T-helper 2 cell treated with Interferon-gamma antibody and Interleukin-4, amounts not matched to agents 100 ng/mL and 5 ng/mL, for 36 hours (primary cell): ENCODE results near the gene SCAMP5. TPM values are rescaled to one million over a fixed set of nuclear protein-coding genes. Genes with fewer than 3 reads are reported as not detected.

ENCODE experiments used
- intact Hi-C: fragments of 100-400 bp; cut with micrococcal nuclease; formaldehyde crosslinking; loops from one replicate; pipeline ENCODE4 v1.15.1; 2023
- total RNA-seq: library from RNA; stranded (reverse); gene quantifications from 2 replicates; pipeline ENCODE4 v1.2.3, GENCODE V29; 2022

Gene SCAMP5
- total RNA-seq, 1 donor from 2014 or later, result 0.86 TPM

GRCh38 chr15:75019916-75020315 lies 24.6 kb downstream of the SCAMP5 start:
- intact Hi-C loops, result loop anchor here (10.0 kb wide), 2 partner anchors 255 to 435 kb away; partner anchors contain the start of gene SIN3A

GRCh38 chr15:75021341-75021740 lies 26.0 kb downstream of the SCAMP5 start:
- intact Hi-C loops, result loop anchor here (10.0 kb wide), 2 partner anchors 253 to 433 kb away; partner anchors contain the start of gene SIN3A

GRCh38 chr15:75022783-75023180 lies 27.4 kb downstream of the SCAMP5 start:
- intact Hi-C loops, result loop anchor here (10.0 kb wide), 2 partner anchors 252 to 432 kb away; partner anchors contain the start of gene SIN3A

GRCh38 chr15:75023181-75023871 lies 28.0 kb downstream of the SCAMP5 start, which contains the start of gene PPCDC:
PPCDC (plus strand) TSS chr15:75023590; CDS start chr15:75028319, 4,729 bp downstream.
- intact Hi-C loops, result loop anchor here (10.0 kb wide), 2 partner anchors 251 to 431 kb away; partner anchors contain the start of gene SIN3A

- intact Hi-C loops, result loop anchor here (10.0 kb wide), 2 partner anchors 251 to 431 kb away; partner anchors contain the start of gene SIN3A
Measured at GRCh38 chr15:75023872-75024636, 28.7 kb downstream of the SCAMP5 start.

- intact Hi-C loops, result loop anchor here (10.0 kb wide), 2 partner anchors 250 to 430 kb away; partner anchors contain the start of gene SIN3A
Measured at GRCh38 chr15:75025107-75025506, 29.7 kb downstream of the SCAMP5 start.

GRCh38 chr15:75025548-75026260 lies 30.3 kb downstream of the SCAMP5 start:
- intact Hi-C loops, result loop anchor here (10.0 kb wide), 2 partner anchors 249 to 429 kb away; partner anchors contain the start of gene SIN3A

- intact Hi-C loops, result loop anchor here (10.0 kb wide), 2 partner anchors 247 to 427 kb away; partner anchors contain the start of gene SIN3A
Measured at GRCh38 chr15:75027551-75027950, 32.2 kb downstream of the SCAMP5 start.

GRCh38 chr15:75028991-75029377 lies 33.6 kb downstream of the SCAMP5 start:
- intact Hi-C loops, result loop anchor here (1.0 to 10.0 kb wide), 3 partner anchors 175 to 426 kb away; partner anchors contain the start of gene SIN3A

- intact Hi-C loops, result loop anchor here (1.0 to 10.0 kb wide), 3 partner anchors 175 to 425 kb away; partner anchors contain the start of gene SIN3A
Measured at GRCh38 chr15:75029378-75030022, 34.1 kb downstream of the SCAMP5 start.

GRCh38 chr15:75030023-75030413 lies 34.7 kb downstream of the SCAMP5 start:
- intact Hi-C loops, result no loop called here

- intact Hi-C loops, result no loop called here
Measured at GRCh38 chr15:75030424-75030823, 35.1 kb downstream of the SCAMP5 start.

- intact Hi-C loops, result no loop called here
Measured at GRCh38 chr15:75031848-75032247, 36.5 kb downstream of the SCAMP5 start.

GRCh38 chr15:75032395-75032794 lies 37.0 kb downstream of the SCAMP5 start:
- intact Hi-C loops, result no loop called here

- intact Hi-C loops, result no loop called here
Measured at GRCh38 chr15:75033809-75034208, 38.4 kb downstream of the SCAMP5 start.

- intact Hi-C loops, result no loop called here
Measured at GRCh38 chr15:75034615-75035014, 39.3 kb downstream of the SCAMP5 start.

GRCh38 chr15:75036212-75036616 lies 40.9 kb downstream of the SCAMP5 start:
- intact Hi-C loops, result no loop called here

- intact Hi-C loops, result no loop called here
Measured at GRCh38 chr15:75037685-75038084, 42.3 kb downstream of the SCAMP5 start.

GRCh38 chr15:75038231-75038630 lies 42.9 kb downstream of the SCAMP5 start:
- intact Hi-C loops, result no loop called here

GRCh38 chr15:75042730-75043508 lies 47.6 kb downstream of the SCAMP5 start:
- intact Hi-C loops, result loop anchor here (1.0 to 2.0 kb wide), 3 partner anchors 24 to 159 kb away; no protein-coding TSS in a partner anchor
